DOHH2 (cell line): Measurements from ENCODE around the gene SPATA13.

Experiments
- H3F3A ChIP-seq: fragments of 200-600 bp; sonication (generic), shearing (Covaris generic); 2 replicates; pipeline ENCODE4 v1.6.0; 2016; ENCODE audit warnings: antibody characterized with exemption, mild to moderate bottlenecking; ENCODE audit not compliant: control insufficient read depth, insufficient read depth
- H3K27ac ChIP-seq: fragments of 200-600 bp; sonication (generic); 2 replicates; pipeline ENCODE4 v1.5.1; 2014; ENCODE audit warnings: low read depth, mild to moderate bottlenecking, low read length, moderate library complexity
- H3K27me3 ChIP-seq: fragments of 200-600 bp; sonication (generic); 2 replicates; pipeline ENCODE4 v1.6.1; 2014; ENCODE audit warnings: mild to moderate bottlenecking, low read length, mixed read lengths; ENCODE audit not compliant: control insufficient read depth
- H3K36me3 ChIP-seq: fragments of 200-600 bp; sonication (generic); 2 replicates; pipeline ENCODE4 v1.6.1; 2014; ENCODE audit warnings: mild to moderate bottlenecking, low read length, moderate library complexity, mixed read lengths; ENCODE audit not compliant: control insufficient read depth
- H3K4me1 ChIP-seq: fragments of 200-600 bp; sonication (generic); 2 replicates; pipeline ENCODE4 v1.6.1; 2014; ENCODE audit warnings: mild to moderate bottlenecking, low read length, mixed read lengths; ENCODE audit not compliant: control insufficient read depth
- H3K4me2 ChIP-seq: fragments of 200-600 bp; sonication (generic); 2 replicates; pipeline ENCODE4 v1.6.0; 2014; ENCODE audit warnings: mild to moderate bottlenecking, low read length, moderate library complexity
- H3K4me3 ChIP-seq: fragments of 200-600 bp; sonication (generic); 2 replicates; pipeline ENCODE4 v1.5.1; 2014; ENCODE audit warnings: mild to moderate bottlenecking, low read length, mixed read lengths
- H3K79me2 ChIP-seq: fragments of 200-600 bp; sonication (generic); 2 replicates; pipeline ENCODE4 v1.6.1; 2014; ENCODE audit warnings: mild to moderate bottlenecking, low read length, mixed read lengths; ENCODE audit not compliant: control insufficient read depth
- H3K9me2 ChIP-seq: fragments of 200-600 bp; sonication (generic); replicated peaks from 2 replicates; pipeline ENCODE4 v1.6.1; 2014; ENCODE audit warnings: mild to moderate bottlenecking, low read length, mixed read lengths; ENCODE audit not compliant: control insufficient read depth
- H3K9me3 ChIP-seq: fragments of 200-600 bp; sonication (generic); 2 replicates; pipeline ENCODE4 v1.6.1; 2014; ENCODE audit warnings: antibody characterized with exemption, low read length, mixed read lengths; ENCODE audit not compliant: control insufficient read depth, insufficient read depth
- H4K20me1 ChIP-seq: fragments of 200-600 bp; sonication (generic); 2 replicates; pipeline ENCODE4 v1.6.0; 2014; ENCODE audit warnings: low read depth, mild to moderate bottlenecking, antibody characterized with exemption, low read length, moderate library complexity; ENCODE audit not compliant: control insufficient read depth, insufficient read depth
- EZH2phosphoT487 ChIP-seq: fragments of 200-600 bp; sonication (generic); IDR thresholded peaks from 2 replicates; pipeline ENCODE4 v1.6.1; 2017; ENCODE audit warnings: borderline replicate concordance, mild to moderate bottlenecking, antibody characterized with exemption, low read length, moderate library complexity, mixed read lengths
- TF ChIP-seq, protein P1 (sequence below): fragments of 200-600 bp; sonication (generic); IDR thresholded peaks from one replicate; pipeline ENCODE4 v1.5.1; 2014; ENCODE audit warnings: antibody characterized with exemption, mild to moderate bottlenecking, low read depth, low read length; ENCODE audit not compliant: poor library complexity, severe bottlenecking

SPATA13 gene

GRCh38 chr13:24293746-24294145, 133.2 kb downstream of the SPATA13 start:
- H3K9me2 ChIP-seq: no peaks in the 10 kb centered on the region
- no peaks in the 10 kb centered on the region for H3K9me3 ChIP-seq
- no peak overlapping the region for H3K4me3 ChIP-seq
- no peak for TF ChIP-seq EZH2phosphoT487
- TF ChIP-seq, protein P1, sequence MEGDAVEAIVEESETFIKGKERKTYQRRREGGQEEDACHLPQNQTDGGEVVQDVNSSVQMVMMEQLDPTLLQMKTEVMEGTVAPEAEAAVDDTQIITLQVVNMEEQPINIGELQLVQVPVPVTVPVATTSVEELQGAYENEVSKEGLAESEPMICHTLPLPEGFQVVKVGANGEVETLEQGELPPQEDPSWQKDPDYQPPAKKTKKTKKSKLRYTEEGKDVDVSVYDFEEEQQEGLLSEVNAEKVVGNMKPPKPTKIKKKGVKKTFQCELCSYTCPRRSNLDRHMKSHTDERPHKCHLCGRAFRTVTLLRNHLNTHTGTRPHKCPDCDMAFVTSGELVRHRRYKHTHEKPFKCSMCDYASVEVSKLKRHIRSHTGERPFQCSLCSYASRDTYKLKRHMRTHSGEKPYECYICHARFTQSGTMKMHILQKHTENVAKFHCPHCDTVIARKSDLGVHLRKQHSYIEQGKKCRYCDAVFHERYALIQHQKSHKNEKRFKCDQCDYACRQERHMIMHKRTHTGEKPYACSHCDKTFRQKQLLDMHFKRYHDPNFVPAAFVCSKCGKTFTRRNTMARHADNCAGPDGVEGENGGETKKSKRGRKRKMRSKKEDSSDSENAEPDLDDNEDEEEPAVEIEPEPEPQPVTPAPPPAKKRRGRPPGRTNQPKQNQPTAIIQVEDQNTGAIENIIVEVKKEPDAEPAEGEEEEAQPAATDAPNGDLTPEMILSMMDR: no peak
- H4K20me1 ChIP-seq: no peaks in the 10 kb centered on the region
- no peaks in the 10 kb centered on the region for H3F3A ChIP-seq
- no peak overlapping the region for H3K27ac ChIP-seq
- no peak overlapping the region for H3K4me2 ChIP-seq
- H3K4me1 ChIP-seq: no peaks in the 10 kb centered on the region
- H3K27me3 ChIP-seq: no peaks in the 10 kb centered on the region
- no peaks in the 10 kb centered on the region for H3K79me2 ChIP-seq
- peaks cover 16% of the 10 kb centered on the region for H3K36me3 ChIP-seq

DNA sequence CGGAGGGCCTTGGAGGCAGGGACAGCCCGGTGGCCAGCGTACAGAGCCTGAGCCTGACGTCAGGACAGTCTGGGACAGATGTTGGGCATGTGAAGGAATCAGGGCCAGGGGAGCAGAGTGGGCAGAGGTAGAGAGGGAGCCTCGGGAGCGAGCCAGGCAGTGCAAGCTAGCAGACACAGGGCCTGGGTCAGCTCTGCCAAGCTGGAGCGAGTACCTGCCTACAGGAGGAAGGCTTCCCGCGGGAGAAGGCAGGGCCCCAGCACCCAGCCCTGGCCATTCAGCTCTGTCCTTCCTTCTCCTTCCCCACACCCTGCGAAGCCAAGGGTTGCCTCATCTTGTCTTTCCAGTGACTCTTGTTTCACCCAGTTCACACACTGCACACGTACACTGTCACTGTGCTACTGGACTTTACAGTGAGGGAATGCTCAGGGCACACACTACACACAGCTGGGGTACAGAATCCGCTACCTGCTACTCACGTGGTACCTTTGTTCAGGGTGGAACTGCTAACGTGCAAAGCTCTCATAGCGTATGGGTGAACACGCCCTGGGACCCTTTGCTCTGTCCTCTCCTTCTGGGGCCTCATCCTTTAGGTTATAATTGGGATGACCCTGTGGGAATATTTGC, 139.1 kb downstream of the SPATA13 start:
- Histone ChIP-seq H3K4me1 (no peaks in the 10 kb centered on the region), H4K20me1 (no peaks in the 10 kb centered on the region), H3K9me2 (no peaks in the 10 kb centered on the region), H3K36me3 (peaks cover 11% of the 10 kb centered on the region; the same call in 1 of the 2 replicates), H3K9me3 (no peaks in the 10 kb centered on the region), H3K79me2 (no peaks in the 10 kb centered on the region), H3K4me3 (no peak overlapping the region), H3K27ac (no peak overlapping the region), H3K4me2 (no peak overlapping the region), H3K27me3 (no peaks in the 10 kb centered on the region), H3F3A (no peaks in the 10 kb centered on the region)
- TF ChIP-seq, protein P1: no peak
- no peak for TF ChIP-seq EZH2phosphoT487

DNA sequence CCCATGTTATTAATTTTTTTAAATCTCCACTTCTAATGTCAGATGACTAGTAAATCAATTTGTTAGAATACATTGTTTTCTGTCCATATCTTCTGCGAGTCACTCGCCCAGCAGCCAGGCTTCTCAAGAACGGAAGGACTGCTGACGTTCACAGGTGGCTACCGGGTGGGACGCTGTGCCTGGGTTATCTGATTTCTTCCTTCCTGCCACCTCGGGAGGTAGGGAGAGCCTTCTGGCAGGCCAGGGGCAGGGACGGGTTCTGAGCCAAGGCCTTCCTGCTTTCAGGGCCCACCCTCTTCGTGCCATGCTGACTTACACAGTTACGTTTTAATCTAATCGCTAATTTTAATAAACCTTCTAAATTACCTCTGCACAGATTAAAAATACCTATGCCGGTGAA, 140.9 kb downstream of the SPATA13 start:
- no peaks in the 10 kb centered on the region for H3F3A ChIP-seq
- H3K36me3 ChIP-seq: peaks cover 9% of the 10 kb centered on the region; the same call in 1 of the 2 replicates
- H3K4me2 ChIP-seq: no peak overlapping the region
- no peaks in the 10 kb centered on the region for H3K4me1 ChIP-seq
- TF ChIP-seq, protein P1: no peak
- TF ChIP-seq EZH2phosphoT487: no peak
- H3K9me2 ChIP-seq: no peaks in the 10 kb centered on the region
- H3K79me2 ChIP-seq: no peaks in the 10 kb centered on the region
- no peaks in the 10 kb centered on the region for H4K20me1 ChIP-seq
- H3K9me3 ChIP-seq: no peaks in the 10 kb centered on the region
- no peak overlapping the region for H3K4me3 ChIP-seq
- H3K27ac ChIP-seq: no peak overlapping the region
- H3K27me3 ChIP-seq: no peaks in the 10 kb centered on the region
